ENCODE results near the gene ADAMTS9. TPM values are rescaled to one million over a fixed set of nuclear protein-coding genes. Genes with fewer than 3 reads are reported as not detected.

The ADAMTS9 gene
- total and polyA plus RNA-seq, 3 donors from 2014 or later: 5.1 to 8.1 (median 5.9) TPM

DNA sequence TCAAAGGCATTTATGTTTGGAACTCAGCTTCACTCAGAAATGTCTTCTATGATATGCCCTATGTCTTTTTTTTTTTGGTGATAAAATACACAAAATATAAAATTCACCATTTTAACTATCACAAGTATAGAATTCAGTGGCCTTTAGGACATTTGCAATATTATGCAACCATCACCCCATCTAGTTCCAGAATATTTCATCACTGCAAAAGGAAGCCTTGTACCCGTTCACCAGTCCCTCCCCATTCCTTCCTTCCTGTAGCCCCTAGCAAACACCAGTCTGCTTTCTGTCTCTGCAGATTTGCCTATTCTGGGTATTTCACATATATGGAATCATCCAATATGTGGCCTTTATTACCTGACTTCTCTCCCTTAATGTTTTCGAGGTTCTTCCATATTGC, 134.8 kb downstream of the ADAMTS9 start:
- Histone ChIP-seq H3K27ac (no peak overlapping the region), H3K9me3 (no peaks in the 10 kb centered on the region), H3K36me3 (ENCODE audit: low read depth, missing control alignments) (no peaks in the 10 kb centered on the region), H3K27me3 (no peaks in the 10 kb centered on the region), H3K4me1 (no peaks in the 10 kb centered on the region), H3K4me3 (no peak overlapping the region)
- TF ChIP-seq, protein P1, sequence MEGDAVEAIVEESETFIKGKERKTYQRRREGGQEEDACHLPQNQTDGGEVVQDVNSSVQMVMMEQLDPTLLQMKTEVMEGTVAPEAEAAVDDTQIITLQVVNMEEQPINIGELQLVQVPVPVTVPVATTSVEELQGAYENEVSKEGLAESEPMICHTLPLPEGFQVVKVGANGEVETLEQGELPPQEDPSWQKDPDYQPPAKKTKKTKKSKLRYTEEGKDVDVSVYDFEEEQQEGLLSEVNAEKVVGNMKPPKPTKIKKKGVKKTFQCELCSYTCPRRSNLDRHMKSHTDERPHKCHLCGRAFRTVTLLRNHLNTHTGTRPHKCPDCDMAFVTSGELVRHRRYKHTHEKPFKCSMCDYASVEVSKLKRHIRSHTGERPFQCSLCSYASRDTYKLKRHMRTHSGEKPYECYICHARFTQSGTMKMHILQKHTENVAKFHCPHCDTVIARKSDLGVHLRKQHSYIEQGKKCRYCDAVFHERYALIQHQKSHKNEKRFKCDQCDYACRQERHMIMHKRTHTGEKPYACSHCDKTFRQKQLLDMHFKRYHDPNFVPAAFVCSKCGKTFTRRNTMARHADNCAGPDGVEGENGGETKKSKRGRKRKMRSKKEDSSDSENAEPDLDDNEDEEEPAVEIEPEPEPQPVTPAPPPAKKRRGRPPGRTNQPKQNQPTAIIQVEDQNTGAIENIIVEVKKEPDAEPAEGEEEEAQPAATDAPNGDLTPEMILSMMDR (IDR thresholded peaks at IDR 0.05): no peak
- TF ChIP-seq POLR2A (IDR thresholded peaks at IDR 0.05): no peak
- WGBS, 2 donors: 74 to 87% methylated on average over 2 of the region's 2 CpGs
- intact Hi-C loops (cut with DNase I; ENCODE audit: low total_unique reads): no loop called here
- DNase-seq: no peak

DNA sequence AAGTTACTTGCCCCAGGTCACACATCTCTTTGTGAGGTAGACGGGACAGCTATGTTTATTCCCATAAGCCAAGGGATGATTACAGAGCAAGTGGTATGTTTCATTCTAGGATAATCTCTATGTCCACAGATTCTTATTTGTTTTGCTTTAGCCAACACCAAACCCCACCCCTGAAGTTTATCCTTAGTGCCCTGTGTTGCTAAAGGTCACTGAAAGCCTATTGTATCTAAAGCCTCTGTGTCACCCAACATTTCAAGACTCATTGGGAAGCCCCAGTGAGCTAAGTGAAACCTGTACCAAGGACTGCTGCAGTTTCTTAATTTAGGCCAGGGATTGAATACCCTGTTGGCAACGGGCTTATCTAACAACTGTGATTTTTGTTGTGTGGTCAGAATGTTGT, 135.6 kb downstream of the ADAMTS9 start:
- H3K27me3 ChIP-seq: no peaks in the 10 kb centered on the region
- no peaks in the 10 kb centered on the region for H3K36me3 ChIP-seq (ENCODE audit: low read depth, missing control alignments)
- TF ChIP-seq, protein P1 (IDR thresholded peaks at IDR 0.05): no peak
- no peak for TF ChIP-seq POLR2A (IDR thresholded peaks at IDR 0.05)
- H3K4me1 ChIP-seq: no peaks in the 10 kb centered on the region
- intact Hi-C loops (cut with DNase I; ENCODE audit: low total_unique reads): no loop called here
- DNase-seq: no peak
- no peak overlapping the region for H3K4me3 ChIP-seq
- H3K27ac ChIP-seq: no peak overlapping the region
- no peaks in the 10 kb centered on the region for H3K9me3 ChIP-seq
- WGBS, 2 donors: 73 to 85% methylated on average over 2 of the region's 2 CpGs

DNA sequence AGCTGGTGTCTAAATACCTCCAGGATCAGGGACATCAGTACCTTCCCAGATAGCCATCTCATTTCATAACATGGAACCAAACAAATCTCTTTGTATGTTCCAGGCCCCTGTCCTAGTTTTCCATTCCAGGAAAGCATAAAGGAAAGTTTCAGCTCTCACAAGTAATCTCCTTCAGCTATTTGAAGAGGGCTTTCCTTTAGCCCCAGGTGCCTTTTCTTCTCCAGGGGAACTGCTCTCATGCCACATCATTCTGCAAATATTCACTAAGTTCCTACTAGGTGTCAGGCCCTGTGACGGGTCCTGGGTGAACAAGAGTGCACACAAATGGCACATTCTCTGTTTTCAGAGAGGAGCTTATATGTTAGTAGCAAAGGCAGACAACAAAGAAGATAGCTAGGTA, 136.1 kb downstream of the ADAMTS9 start:
- no peak for TF ChIP-seq POLR2A (IDR thresholded peaks at IDR 0.05)
- TF ChIP-seq, protein P1 (IDR thresholded peaks at IDR 0.05): no peak
- Histone ChIP-seq H3K4me3 (no peak overlapping the region), H3K36me3 (ENCODE audit: low read depth, missing control alignments) (no peaks in the 10 kb centered on the region), H3K27ac (no peak overlapping the region), H3K4me1 (no peaks in the 10 kb centered on the region), H3K9me3 (no peaks in the 10 kb centered on the region), H3K27me3 (no peaks in the 10 kb centered on the region)
- 93 to 94% methylated on average over 1 of the region's 1 CpG for WGBS, 2 donors
- intact Hi-C loops (cut with DNase I; ENCODE audit: low total_unique reads): no loop called here
- no peak for DNase-seq

DNA sequence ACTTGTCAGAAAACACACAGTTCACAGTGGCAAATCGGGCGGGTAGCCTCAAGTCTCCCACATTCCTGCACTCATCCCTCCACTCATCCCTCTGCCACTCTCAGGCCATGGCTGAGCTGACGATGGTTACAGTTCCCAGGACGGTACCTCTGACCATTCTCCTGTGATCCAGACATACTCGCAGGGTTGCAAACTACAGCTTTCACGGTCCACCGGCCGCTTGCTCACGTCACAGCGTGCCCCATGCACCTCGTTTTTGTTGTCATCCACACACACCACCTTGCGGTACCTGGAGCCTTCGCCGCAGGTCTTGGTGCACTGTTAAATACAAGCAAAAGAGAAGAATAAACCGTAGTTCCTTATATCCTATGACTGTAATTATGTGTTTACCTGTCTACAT, 137.1 kb downstream of the ADAMTS9 start:
- no peak overlapping the region for H3K4me3 ChIP-seq
- intact Hi-C loops (cut with DNase I; ENCODE audit: low total_unique reads): no loop called here

DNA sequence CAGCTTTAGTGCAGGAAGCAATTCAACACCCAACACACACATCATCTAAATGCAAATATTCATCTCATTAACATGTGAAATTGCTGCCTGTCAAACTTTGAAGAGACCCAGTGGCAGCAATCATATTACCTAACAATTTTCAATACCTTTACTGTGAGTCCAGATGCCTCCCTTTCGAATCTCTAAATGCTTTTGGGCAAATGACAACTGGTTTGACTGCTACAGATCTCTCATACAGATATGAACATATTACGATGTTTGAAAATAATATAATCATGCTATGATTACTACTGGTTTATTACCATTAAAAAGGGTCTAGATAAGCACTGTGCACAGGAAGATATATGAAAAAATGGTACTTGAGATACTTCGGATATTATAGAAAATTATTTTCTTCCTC, 137.9 kb downstream of the ADAMTS9 start:
- Histone ChIP-seq H3K4me1 (no peaks in the 10 kb centered on the region), H3K27ac (no peak overlapping the region)
- DNase-seq: no peak

More for the DNA sequence above, 137.1 kb downstream of the ADAMTS9 start:
- Histone ChIP-seq H3K4me1 (no peaks in the 10 kb centered on the region), H3K27ac (no peak overlapping the region), H3K9me3 (no peaks in the 10 kb centered on the region), H3K27me3 (no peaks in the 10 kb centered on the region), H3K36me3 (ENCODE audit: low read depth, missing control alignments) (no peaks in the 10 kb centered on the region)
- no peak for DNase-seq
- WGBS, 2 donors: 91 to 96% methylated on average over 15 of the region's 15 CpGs
- TF ChIP-seq, protein P1 (IDR thresholded peaks at IDR 0.05): no peak
- no peak for TF ChIP-seq POLR2A (IDR thresholded peaks at IDR 0.05)

More for the DNA sequence above, 137.9 kb downstream of the ADAMTS9 start:
- H3K9me3 ChIP-seq: no peaks in the 10 kb centered on the region
- intact Hi-C loops (cut with DNase I; ENCODE audit: low total_unique reads): loop anchor here (10.0 kb wide), 1 partner anchor 45 kb away; no protein-coding TSS in a partner anchor
- TF ChIP-seq, protein P1 (IDR thresholded peaks at IDR 0.05): no peak
- H3K4me3 ChIP-seq: no peak overlapping the region
- no peaks in the 10 kb centered on the region for H3K27me3 ChIP-seq
- WGBS, 2 donors: 93 to 96% methylated on average over 3 of the region's 3 CpGs
- no peaks in the 10 kb centered on the region for H3K36me3 ChIP-seq (ENCODE audit: low read depth, missing control alignments)

Measured in testis (tissue), 3 donors.